ENCODE measurements around the gene DOCK1.
A peak's percentile ranks its signal among the peaks of the same experiment; 100 is the strongest.
"Not testable (repeated sequence)": the region's sequence is repeated elsewhere in the genome, so short reads cannot be mapped to it uniquely, and the experiment has no call there.

DOCK1 gene

GRCh38 chr10:126917975-126918908 lies 13.0 kb downstream of the DOCK1 start:
- DNase-seq, result peak in 29 of 42 donors; percentile 25 to 70 (median 48)
- intact Hi-C loops (cut with DNase I), result no loop called here

GRCh38 chr10:126919426-126919825 lies 14.2 kb downstream of the DOCK1 start:
- DNase-seq, result peak in 6 of 42 donors; percentile 11 to 66 (median 30)
- intact Hi-C loops (cut with DNase I), result no loop called here

GRCh38 chr10:126921162-126921561 lies 15.9 kb downstream of the DOCK1 start:
- intact Hi-C loops (cut with DNase I), result no loop called here
- no peak for DNase-seq

DNA sequence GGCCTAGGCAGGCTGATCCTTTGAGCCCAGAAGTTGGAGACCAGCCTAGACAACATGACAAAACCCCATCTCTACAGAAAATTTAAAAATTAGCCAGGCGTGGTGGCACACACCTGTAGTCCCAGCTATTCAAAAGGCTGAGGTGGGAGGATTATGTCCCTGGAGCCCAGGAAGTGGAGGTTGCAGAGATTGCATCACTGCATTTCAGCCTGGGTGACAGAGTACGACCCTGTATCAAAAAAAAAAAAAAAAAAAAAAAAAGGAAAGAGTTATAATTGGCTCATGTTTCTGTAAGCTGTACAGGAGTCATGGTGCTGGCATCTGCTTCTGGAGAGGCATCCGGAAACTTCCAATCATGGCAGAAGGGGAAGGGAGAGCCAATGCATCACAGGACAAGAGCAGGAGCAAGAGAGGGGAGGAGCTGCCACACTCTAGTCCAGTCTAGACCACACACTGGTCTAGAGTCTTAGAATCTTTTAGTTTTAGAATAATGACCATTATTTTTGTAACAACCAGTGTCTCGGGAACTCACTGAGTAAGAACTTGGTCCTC lies 16.8 kb downstream of the DOCK1 start:
- intact Hi-C loops (cut with DNase I), result no loop called here
- no peak for DNase-seq

DNA sequence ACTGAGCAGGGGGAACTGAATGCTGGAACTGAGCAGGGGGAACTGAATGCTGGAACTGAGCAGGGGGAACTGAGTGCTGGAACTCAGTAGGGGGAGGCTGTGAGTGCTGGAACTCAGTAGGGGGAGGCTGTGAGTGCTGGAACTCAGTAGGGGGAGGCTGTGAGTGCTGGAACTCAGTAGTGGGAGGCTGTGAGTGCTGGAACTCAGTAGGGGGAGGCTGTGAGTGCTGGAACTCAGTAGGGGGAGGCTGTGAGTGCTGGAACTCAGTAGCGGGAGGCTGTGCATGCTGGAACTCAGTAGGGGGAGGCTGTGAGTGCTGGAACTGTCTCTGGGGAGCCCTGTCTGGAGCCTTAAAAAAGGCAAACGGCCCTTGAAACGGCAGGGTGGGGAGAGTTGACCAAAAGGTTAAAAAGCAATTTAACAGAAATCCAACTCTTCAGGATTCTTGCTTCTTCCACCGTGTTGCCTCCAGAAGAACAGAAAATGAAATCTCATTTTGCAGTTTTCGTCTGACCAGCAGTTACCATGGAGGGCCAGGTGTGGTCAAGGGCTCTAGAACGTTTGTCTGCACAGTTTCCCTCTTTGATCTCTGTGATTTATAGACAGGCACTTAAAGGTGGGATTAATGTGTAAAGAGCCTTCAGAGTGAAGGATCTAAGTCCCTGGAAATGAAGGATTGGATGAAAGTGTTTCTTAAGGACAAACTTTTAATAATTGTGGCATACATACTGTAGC lies 19.1 kb downstream of the DOCK1 start:
- DNase-seq, result no peak

GRCh38 chr10:126924915-126925300 lies 19.7 kb downstream of the DOCK1 start:
- intact Hi-C loops (cut with DNase I), result no loop called here
- no peak for DNase-seq

More for the DNA sequence above, 19.1 kb downstream of the DOCK1 start:
- intact Hi-C loops (cut with DNase I), result no loop called here

DNA sequence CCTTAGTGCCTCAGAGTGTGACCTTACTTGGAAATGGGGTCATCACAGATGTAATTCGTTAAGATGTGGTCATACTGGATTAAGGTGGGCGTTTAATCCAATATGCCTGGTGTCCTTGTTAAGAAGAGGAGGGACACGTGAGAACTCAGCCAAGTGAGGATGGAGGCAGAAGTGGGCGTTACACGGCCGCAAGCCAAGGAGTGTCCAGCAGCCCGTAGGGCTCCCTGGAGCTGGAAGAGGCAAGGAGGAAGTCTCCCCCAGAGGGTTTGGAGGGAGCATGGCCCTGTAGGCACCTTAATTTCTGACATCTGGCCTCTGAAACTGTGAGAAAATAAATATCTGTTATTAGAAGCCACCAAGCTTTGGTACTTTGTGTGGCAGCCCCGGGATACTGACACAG lies 21.3 kb downstream of the DOCK1 start:
- peak in 1 of 42 donors; percentile 5 for DNase-seq
- intact Hi-C loops (cut with DNase I), result no loop called here

DNA sequence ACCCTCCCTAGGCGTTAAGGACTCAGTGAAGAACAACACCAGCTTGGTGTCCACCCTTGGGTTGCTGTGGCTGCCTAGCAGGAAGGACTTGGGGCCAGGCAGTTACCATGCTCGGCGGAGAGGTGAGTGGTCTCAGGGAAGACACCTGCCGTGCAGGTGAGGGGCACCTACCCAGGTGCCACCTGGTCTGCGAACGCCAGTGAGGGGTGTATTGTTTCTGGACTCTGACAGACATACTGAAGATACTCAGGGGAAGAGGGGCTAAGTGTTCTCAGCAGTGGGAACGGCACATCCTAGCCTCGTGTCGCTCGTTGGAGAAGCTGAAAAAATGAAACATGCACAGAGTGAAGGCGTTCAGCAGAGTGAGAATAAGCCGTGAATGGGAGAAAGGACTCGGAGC lies 22.6 kb downstream of the DOCK1 start:
- peak in 1 of 42 donors; percentile 25 for DNase-seq
- intact Hi-C loops (cut with DNase I), result no loop called here

DNA sequence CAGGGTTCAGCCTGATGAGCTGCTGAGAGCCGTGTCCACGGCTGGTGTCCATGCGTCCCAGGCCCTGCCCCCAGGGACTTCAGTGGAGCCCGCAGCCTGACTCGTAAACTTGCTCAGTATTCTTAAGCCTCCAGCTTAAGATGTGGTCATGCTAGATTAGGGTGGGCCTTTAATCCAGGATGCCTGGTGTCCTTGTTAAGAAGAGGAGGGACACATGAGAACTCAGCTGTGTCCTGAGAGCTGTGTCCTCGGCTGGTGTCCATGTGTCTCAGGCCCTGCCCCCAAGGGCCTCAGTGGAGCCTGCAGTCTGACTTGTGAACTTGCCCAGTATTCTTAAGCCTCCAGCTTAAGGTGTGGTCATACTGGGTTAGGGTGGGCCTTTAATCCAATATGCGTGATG lies 23.0 kb downstream of the DOCK1 start:
- intact Hi-C loops (cut with DNase I), result no loop called here
- DNase-seq, result no peak

GRCh38 chr10:126929391-126929790 lies 24.2 kb downstream of the DOCK1 start:
- DNase-seq, result peak in 3 of 42 donors; percentile 3 to 15 (median 13)
- intact Hi-C loops (cut with DNase I), result no loop called here

GRCh38 chr10:126930131-126930882 lies 25.1 kb downstream of the DOCK1 start:
- intact Hi-C loops (cut with DNase I), result no loop called here
- peak in 3 of 42 donors; percentile 7 to 34 (median 34) for DNase-seq

DNA sequence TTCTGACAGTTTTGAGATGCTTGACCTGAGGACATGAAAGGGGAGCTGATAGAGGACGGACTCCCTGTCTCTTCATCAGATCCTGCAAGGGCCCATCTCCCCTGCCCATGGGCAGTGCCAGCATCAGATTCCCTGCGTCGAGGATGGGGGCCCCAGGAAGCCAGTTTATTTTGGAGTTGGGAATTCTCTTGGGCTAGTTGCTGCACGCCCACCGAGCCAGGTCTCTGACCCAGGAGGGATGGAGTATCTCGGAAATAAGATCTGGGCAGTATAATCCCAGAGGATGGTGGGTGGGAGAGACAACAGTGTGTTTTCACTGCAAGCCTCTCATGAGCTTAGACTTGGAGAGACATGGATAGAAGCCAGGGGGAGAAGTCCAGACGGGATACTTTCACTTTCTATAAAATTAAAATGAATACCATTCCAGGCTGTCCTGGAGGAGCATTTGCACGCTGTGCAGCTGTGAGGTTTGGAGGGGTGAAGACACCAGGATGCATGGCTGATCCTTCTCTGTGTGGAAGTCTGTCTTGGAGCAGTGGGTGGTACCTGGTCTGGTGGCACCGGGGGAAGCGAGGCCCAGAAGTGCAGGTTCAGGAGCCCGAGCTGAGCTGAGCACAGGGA lies 25.8 kb downstream of the DOCK1 start:
- intact Hi-C loops (cut with DNase I), result no loop called here
- peak in 3 of 42 donors; percentile 8 to 35 (median 29) for DNase-seq

GRCh38 chr10:126931544-126931943 lies 26.3 kb downstream of the DOCK1 start:
- DNase-seq, result peak in 3 of 42 donors; percentile 5 to 38 (median 32)
- intact Hi-C loops (cut with DNase I), result no loop called here

DNA sequence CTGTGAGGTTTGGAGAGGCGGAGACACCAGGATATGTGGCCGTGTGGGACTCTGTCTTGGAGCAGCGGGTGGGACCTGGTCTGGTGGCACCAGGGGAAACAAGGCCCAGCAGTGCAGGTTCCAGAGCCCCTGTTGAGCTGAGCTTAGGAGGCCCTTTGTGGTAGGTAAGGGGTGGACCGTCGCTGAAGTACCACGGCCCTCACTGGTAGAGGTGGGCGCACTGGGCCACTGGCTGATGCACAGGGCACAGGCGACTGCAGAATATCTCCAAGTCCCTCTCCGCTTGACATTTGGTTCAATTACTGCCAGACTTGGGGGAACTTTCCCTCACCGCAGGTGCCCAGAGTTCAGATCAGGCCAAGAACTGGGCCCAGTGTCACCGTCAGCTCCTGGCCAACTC lies 27.3 kb downstream of the DOCK1 start:
- intact Hi-C loops (cut with DNase I), result no loop called here
- peak in 1 of 42 donors; percentile 21 for DNase-seq

DNA sequence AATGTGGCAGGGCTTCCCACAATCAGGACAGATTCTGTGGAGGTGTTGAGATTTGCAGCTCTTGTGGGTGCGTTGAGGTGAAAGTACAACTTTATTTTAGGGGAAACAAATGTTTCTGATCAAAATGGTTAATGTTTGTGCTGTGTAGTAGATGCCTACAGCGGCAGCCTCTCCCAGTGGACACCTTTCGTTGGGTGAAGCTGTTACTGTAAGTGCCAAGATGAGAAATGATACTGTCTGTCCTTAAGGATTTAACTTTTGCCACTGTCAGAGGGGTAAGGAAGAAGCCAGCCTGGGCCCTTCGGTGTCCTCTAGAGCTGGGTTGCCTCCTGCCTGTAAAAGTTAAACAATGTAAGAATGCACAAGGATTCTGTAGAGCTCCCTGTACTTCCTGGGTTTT lies 27.9 kb downstream of the DOCK1 start:
- intact Hi-C loops (cut with DNase I), result no loop called here
- peak in 1 of 42 donors; percentile 13 for DNase-seq

DNA sequence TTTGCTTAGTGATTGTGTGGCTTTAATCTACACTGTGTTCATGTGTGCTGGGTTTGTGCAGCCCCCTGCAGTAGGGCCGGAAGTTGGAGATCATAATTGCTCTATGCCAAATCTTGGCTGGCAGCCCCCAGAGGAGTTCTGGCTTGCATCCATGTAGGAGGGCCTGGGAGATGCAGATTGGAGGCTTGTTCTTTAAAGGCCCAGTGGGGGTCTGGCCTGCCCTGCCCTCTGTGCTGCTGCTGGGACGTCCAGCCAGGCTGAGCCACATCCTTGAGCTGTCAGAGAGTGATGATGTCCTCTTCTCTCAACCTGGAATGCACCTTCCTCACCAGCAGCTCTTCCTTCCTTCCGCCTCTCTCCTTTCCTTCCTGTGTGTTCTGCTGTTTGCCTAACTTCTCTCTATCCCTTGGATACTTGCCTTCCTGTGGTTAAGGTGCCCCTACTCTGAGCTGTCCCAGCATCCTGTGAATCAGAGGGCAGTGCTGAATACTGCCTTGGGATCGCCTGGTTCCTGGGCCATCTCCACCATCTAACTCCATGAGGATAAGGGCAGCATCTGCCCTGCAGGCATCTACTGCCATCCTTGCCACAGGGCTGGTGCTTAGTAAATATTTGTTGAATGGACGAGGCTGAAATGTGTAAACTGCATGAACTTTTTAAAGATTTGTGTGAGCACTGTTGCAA lies 30.2 kb downstream of the DOCK1 start:
- intact Hi-C loops (cut with DNase I), result no loop called here
- peak in 3 of 42 donors; percentile 7 to 35 (median 19) for DNase-seq

GRCh38 chr10:126937026-126937425 lies 31.8 kb downstream of the DOCK1 start:
- intact Hi-C loops (cut with DNase I), result no loop called here
- DNase-seq, result no peak

GRCh38 chr10:126938121-126938520 lies 32.9 kb downstream of the DOCK1 start:
- peak in 3 of 42 donors; percentile 0 to 23 (median 7) for DNase-seq
- intact Hi-C loops (cut with DNase I), result not testable (repeated sequence)

Data from head of caudate nucleus (tissue), 42 donors.